ENCODE measurements around the gene GPR176. TPM values are rescaled to one million over a fixed set of nuclear protein-coding genes. Genes with fewer than 3 reads are reported as not detected.

The GPR176 gene
- polyA plus RNA-seq, 1 of the 3 experiments (the other 2 are of a cell fraction): 21.9 TPM

DNA sequence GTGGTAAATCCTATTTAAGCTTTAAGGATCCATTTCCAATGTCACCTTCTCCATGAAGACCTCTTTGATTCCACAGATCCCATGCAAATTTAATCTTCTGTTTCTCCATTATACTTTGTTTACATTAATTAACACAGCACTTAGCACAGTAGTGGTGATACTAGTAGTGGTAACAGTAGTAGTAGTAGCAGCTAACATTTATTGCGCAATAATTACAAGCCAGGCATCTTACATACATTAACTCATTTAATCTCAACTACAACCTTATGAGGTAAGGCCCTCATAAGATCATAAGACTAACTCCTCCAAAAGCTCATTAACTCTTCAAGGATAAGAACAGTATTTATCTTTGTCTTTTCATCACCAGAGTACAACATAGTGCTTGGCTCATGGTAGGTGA lies 82.6 kb downstream of the GPR176 start:
- WGBS (ENCODE audit: low lambda C conversion rate): 100% methylated on average over 1 of the region's 1 CpG
- POLR2A ChIA-PET: no interaction called here
- DNase-seq: no peak

DNA sequence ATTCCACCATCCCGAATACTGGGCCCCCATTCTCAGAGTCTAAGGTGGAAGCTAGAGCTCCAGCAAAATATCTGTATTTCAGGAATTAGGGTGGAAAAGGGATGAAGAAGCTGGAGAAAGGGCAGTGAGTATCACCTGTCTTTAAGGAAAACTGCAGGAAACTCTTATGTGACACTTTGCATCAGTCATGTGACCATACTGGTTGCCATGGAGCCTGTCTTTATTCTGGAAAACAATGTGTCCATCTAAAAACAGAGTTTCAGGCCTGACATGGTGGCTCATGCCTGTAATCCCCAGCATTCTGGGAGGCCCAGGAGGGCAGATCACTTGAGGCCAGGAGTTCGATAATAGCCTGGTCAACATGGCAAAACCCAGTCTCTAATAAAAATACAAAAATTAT lies 84.5 kb downstream of the GPR176 start:
- no peaks in the 10 kb centered on the region for H3K9me3 ChIP-seq
- no peaks in the 10 kb centered on the region for H3K9me2 ChIP-seq
- H3K36me3 ChIP-seq (replicated peaks in 1 of 2; ENCODE audit: control insufficient read depth in 1 of 2, insufficient read depth in 2 of 2, low read length in 1 of 2): peaks cover 0 to 3% of the 10 kb centered on the region in 2 experiments
- no peak overlapping the region for H3K4me2 ChIP-seq
- peak; percentile 35; the same call in 1 of the 2 replicates for TF ChIP-seq USF1 (IDR thresholded peaks at IDR 0.05; ENCODE audit: borderline replicate concordance, low read depth)
- TF ChIP-seq POLR2AphosphoS5 (IDR thresholded peaks at IDR 0.05; ENCODE audit: low read depth, low read length): no peak
- no peak for TF ChIP-seq RXRA (IDR thresholded peaks at IDR 0.05; ENCODE audit: borderline replicate concordance, low read depth)
- no peak overlapping the region for H3K9ac ChIP-seq
- peaks cover 42% of the 10 kb centered on the region for H3F3A ChIP-seq (replicated peaks; ENCODE audit: insufficient read depth)
- H3K4me3 ChIP-seq (ENCODE audit: low read depth in 2 of 2, low read length in 1 of 2): no peak overlapping the region
- no peaks in the 10 kb centered on the region for H3K27me3 ChIP-seq (ENCODE audit: insufficient read depth)
- no peak overlapping the region; a peak in 1 of 4 replicates for H3K27ac ChIP-seq (ENCODE audit: low read depth in 2 of 2, low read length in 1 of 2)
- no peak for DNase-seq
- H4K20me1 ChIP-seq (ENCODE audit: insufficient read depth): peaks cover 3% of the 10 kb centered on the region; the same call in 1 of the 2 replicates
- H3K79me2 ChIP-seq (ENCODE audit: insufficient read depth): peaks cover 91% of the 10 kb centered on the region
- 93% methylated on average over 2 of the region's 2 CpGs for WGBS (ENCODE audit: low lambda C conversion rate)
- H3K4me1 ChIP-seq (ENCODE audit: control insufficient read depth in 1 of 2, insufficient read depth in 2 of 2, low read depth in 1 of 2, low read length in 1 of 2): peaks cover 0 to 14% of the 10 kb centered on the region in 2 experiments; a peak in 2 of 4 replicates
- POLR2A ChIA-PET: no interaction called here
- H2AFZ ChIP-seq (ENCODE audit: low read depth): no peak overlapping the region
- CTCF ChIA-PET: no interaction called here

More for the DNA sequence above, 82.6 kb downstream of the GPR176 start:
- Histone ChIP-seq H4K20me1 (ENCODE audit: insufficient read depth) (peaks cover 3% of the 10 kb centered on the region; the same call in 1 of the 2 replicates), H3F3A (replicated peaks; ENCODE audit: insufficient read depth) (peaks cover 42% of the 10 kb centered on the region), H3K79me2 (ENCODE audit: insufficient read depth) (peaks cover 90% of the 10 kb centered on the region), H3K4me1 (ENCODE audit: control insufficient read depth in 1 of 2, insufficient read depth in 2 of 2, low read depth in 1 of 2, low read length in 1 of 2) (peaks cover 0 to 14% of the 10 kb centered on the region in 2 experiments; a peak in 2 of 4 replicates), H3K36me3 (replicated peaks in 1 of 2; ENCODE audit: control insufficient read depth in 1 of 2, insufficient read depth in 2 of 2, low read length in 1 of 2) (peaks cover 0 to 3% of the 10 kb centered on the region in 2 experiments), H2AFZ (ENCODE audit: low read depth) (no peak overlapping the region), H3K9me2 (no peaks in the 10 kb centered on the region), H3K27me3 (ENCODE audit: insufficient read depth) (no peaks in the 10 kb centered on the region), H3K27ac (ENCODE audit: low read depth in 2 of 2, low read length in 1 of 2) (no peak overlapping the region), H3K9me3 (no peaks in the 10 kb centered on the region), H3K4me2 (no peak overlapping the region), H3K9ac (no peak overlapping the region), H3K4me3 (ENCODE audit: low read depth in 2 of 2, low read length in 1 of 2) (no peak overlapping the region)
- CTCF ChIA-PET: interaction anchor here (1.5 kb wide), 1 partner anchor 50 kb away, joined by 3 read pairs; no protein-coding TSS in a partner anchor
- TF ChIP-seq TAF1 (IDR thresholded peaks at IDR 0.05; ENCODE audit: borderline replicate concordance, low read depth, low read length) (no peak), RXRA (IDR thresholded peaks at IDR 0.05; ENCODE audit: borderline replicate concordance, low read depth) (no peak), GABPA (IDR thresholded peaks at IDR 0.05; ENCODE audit: low read depth) (no peak), RFX5 (IDR thresholded peaks at IDR 0.05; ENCODE audit: low read length) (no peak), MAX (IDR thresholded peaks at IDR 0.05; ENCODE audit: low read depth) (no peak), GATA2 (CRISPR knock-in tag; IDR thresholded peaks at IDR 0.05) (no peak), ZBTB33 (IDR thresholded peaks at IDR 0.05; ENCODE audit: borderline replicate concordance, low read depth) (no peak)

All from SK-N-SH (cell line).